Activated naive CD4-positive, alpha-beta T cell treated with anti-CD3 and anti-CD28 coated beads for 36 hours (primary cell): Measurements from ENCODE around the gene CYP4Z1. TPM values are rescaled to one million over a fixed set of nuclear protein-coding genes. Genes with fewer than 3 reads are reported as not detected.
"Not testable (repeated sequence)": the region's sequence is repeated elsewhere in the genome, so short reads cannot be mapped to it uniquely, and the experiment has no call there.

Source experiments
- CTCF ChIA-PET: fragments of 350-600 bp; sonication (Branson Sonifier 250); formaldehyde crosslinking; loops from one replicate; lab custom pipeline; 2021; ENCODE audit warnings: antibody characterized with exemption; lab: Charles Lee
- DNase-seq: peaks from one replicate; pipeline ENCODE4 v3.0.0-alpha.2; 2020
- H3K27ac Mint-ChIP-seq: one replicate; pipeline ENCODE4 v1.8.0; 2021; ENCODE audit warnings: mild to moderate bottlenecking, mixed read lengths
- H3K27me3 Mint-ChIP-seq: one replicate; pipeline ENCODE4 v1.8.0; 2021; ENCODE audit warnings: low read depth, mixed read lengths
- H3K36me3 Mint-ChIP-seq: one replicate; pipeline ENCODE4 v1.8.0; 2021; ENCODE audit warnings: low read depth, mixed read lengths
- H3K4me1 Mint-ChIP-seq: one replicate; pipeline ENCODE4 v1.8.0; 2021; ENCODE audit warnings: low read depth, mixed read lengths
- H3K4me3 Mint-ChIP-seq: one replicate; pipeline ENCODE4 v1.8.0; 2021; ENCODE audit warnings: mild to moderate bottlenecking, moderate library complexity, mixed read lengths
- H3K9me3 Mint-ChIP-seq: one replicate; pipeline ENCODE4 v1.8.0; 2021; ENCODE audit warnings: mixed read lengths
- intact Hi-C: fragments of 100-400 bp; cut with micrococcal nuclease; formaldehyde crosslinking; loops from one replicate; pipeline ENCODE4 v1.15.1; 2023
- total RNA-seq, 2 experiments: library from RNA; stranded (reverse); gene quantifications; one replicate each; pipeline ENCODE4 v1.2.3, GENCODE V29; 2021

CYP4Z1 gene, protein sequence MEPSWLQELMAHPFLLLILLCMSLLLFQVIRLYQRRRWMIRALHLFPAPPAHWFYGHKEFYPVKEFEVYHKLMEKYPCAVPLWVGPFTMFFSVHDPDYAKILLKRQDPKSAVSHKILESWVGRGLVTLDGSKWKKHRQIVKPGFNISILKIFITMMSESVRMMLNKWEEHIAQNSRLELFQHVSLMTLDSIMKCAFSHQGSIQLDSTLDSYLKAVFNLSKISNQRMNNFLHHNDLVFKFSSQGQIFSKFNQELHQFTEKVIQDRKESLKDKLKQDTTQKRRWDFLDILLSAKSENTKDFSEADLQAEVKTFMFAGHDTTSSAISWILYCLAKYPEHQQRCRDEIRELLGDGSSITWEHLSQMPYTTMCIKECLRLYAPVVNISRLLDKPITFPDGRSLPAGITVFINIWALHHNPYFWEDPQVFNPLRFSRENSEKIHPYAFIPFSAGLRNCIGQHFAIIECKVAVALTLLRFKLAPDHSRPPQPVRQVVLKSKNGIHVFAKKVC
- not detected for total RNA-seq

DNA sequence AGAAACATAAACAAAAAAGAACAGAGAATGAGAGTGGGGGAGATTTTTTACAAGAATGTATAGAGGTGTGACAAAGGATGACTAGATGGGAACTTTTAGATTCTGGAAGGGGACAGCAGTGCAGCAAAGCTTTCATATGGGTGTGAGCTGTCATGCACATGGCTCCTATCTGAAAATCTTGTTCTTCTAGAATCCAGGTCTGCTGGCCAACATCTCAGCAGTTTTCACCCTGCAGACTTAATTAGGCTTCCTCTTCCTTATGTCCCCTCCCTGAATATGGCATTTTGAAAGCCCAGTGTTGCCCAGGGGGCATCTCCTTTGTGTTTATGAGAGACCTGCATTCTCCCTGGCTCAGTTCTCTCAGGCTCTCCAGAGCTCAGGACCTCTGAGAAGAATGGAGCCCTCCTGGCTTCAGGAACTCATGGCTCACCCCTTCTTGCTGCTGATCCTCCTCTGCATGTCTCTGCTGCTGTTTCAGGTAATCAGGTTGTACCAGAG, at the start of gene CYP4Z1:
Gene CYP4Z1 (plus strand): TSS at position 135 of the 498 bp plus-strand sequence. CDS start 260 bp downstream, at position 395.
- H3K4me1 Mint-ChIP-seq = no peaks in the 10 kb centered on the region
- intact Hi-C loops = no loop called here
- DNase-seq = no peak
- peaks cover 25% of the 10 kb centered on the region for H3K27me3 Mint-ChIP-seq
- H3K4me3 Mint-ChIP-seq = no peak within 1 kb of the TSS
- no peaks in the 10 kb centered on the region for H3K9me3 Mint-ChIP-seq
- CTCF ChIA-PET = interaction anchor here (0.7 kb wide), 1 partner anchor 156 kb away, joined by 3 read pairs; no protein-coding TSS in a partner anchor
- no peaks in the 10 kb centered on the region for H3K36me3 Mint-ChIP-seq
- no peak within 1 kb of the TSS for H3K27ac Mint-ChIP-seq

DNA sequence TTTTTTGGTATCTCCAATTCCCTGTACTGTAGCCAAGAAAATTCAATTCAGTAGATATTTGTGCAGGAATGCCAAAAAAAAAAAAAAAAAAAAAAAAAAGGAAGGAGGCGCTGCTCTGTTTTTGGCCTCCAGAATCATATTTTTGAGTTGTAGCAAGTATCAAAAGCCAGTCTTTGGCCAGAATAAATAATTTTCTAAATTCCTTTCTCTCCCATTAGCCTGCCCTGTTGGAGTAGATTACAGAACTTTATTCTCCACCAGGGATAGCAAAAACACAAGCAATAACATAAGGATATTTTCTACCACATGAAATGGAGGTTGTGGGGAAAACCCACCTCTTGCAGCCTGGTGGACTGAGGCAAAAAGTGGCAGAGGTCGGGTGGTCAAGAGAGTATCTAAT, 46.0 kb upstream of the CYP4Z1 start:
- H3K4me1 Mint-ChIP-seq = no peaks in the 10 kb centered on the region
- H3K27ac Mint-ChIP-seq = no peak overlapping the region
- no peak overlapping the region for H3K4me3 Mint-ChIP-seq
- H3K9me3 Mint-ChIP-seq = no peaks in the 10 kb centered on the region
- no peak for DNase-seq
- intact Hi-C loops = no loop called here
- CTCF ChIA-PET = no interaction called here
- peaks cover 30% of the 10 kb centered on the region for H3K27me3 Mint-ChIP-seq
- H3K36me3 Mint-ChIP-seq = no peaks in the 10 kb centered on the region

DNA sequence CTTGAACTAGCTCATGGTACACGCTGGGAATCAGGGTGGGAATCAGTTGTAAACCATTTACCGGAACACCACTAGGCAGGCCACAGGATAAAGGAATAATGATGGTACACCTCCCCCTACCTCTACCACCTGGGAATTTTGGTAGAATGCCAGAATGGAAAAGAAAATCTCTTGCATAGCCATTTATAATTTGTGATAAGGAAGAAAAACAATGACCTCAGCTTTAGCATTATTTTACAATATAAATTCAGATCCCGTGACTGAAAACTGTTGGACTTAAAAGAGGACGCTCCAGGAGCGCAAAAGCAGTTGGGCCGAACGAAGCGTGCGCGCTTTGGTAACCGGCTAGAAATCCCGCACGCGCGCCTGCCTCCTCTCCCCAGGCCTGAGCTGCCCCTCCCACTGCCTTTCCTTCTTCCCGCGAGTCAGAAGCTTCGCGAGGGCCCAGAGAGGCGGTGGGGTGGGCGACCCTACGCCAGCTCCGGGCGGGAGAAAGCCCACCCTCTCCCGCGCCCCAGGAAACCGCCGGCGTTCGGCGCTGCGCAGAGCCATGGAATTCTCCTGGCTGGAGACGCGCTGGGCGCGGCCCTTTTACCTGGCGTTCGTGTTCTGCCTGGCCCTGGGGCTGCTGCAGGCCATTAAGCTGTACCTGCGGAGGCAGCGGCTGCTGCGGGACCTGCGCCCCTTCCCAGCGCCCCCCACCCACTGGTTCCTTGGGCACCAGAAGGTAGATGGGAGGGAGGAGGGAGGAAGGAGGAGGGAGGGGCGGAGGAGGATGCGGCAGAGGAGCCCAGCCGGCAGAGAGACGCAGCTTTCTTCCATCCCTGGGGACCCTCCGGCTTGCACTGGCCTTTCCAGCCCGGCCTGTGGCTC, 43.5 kb upstream of the CYP4Z1 start, which contains the start of gene CYP4X1:
Gene CYP4X1 (plus strand): TSS at position 402 of the 873 bp plus-strand sequence. CDS start 149 bp downstream, at position 551.
- Mint-ChIP-seq H3K4me1 (no peaks in the 10 kb centered on the region), H3K4me3 (no peak within 1 kb of the TSS), H3K9me3 (no peaks in the 10 kb centered on the region), H3K36me3 (no peaks in the 10 kb centered on the region), H3K27me3 (peaks cover 27% of the 10 kb centered on the region), H3K27ac (no peak within 1 kb of the TSS)
- CTCF ChIA-PET = no interaction called here
- intact Hi-C loops = no loop called here
- DNase-seq = no peak

DNA sequence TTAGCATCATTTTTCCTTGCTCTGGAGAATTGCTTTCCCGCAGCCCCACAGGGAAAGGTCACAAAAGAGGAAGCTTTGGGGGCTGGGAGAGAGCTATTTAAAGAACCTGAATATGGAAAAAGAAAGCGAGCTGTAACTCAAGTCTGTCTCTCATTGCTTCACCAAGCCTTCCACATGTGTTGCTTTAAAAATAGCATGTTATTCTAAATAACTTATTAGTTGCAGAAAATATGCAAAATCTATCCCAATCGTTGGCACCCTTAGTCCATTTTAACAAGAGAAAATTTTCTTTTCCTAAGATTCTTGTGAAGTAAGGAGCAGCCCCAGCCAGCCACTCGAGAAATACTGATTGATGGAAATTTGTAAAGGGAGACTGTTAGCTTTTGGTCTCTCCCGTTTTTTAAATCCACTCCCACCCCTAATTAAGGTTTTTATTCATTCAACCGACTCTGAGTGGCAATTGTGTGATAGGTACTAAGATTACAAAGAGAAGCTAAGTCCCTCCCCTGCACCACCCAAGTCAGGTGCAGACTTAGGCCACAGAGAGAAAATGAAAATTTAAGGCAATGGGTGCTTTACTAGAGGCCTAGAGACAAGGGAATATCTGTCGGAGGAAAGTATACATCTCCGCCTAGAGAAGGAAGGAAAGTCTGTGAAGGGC, 42.8 kb upstream of the CYP4Z1 start:
- intact Hi-C loops = no loop called here
- H3K36me3 Mint-ChIP-seq = no peaks in the 10 kb centered on the region
- no peak overlapping the region for H3K27ac Mint-ChIP-seq

DNA sequence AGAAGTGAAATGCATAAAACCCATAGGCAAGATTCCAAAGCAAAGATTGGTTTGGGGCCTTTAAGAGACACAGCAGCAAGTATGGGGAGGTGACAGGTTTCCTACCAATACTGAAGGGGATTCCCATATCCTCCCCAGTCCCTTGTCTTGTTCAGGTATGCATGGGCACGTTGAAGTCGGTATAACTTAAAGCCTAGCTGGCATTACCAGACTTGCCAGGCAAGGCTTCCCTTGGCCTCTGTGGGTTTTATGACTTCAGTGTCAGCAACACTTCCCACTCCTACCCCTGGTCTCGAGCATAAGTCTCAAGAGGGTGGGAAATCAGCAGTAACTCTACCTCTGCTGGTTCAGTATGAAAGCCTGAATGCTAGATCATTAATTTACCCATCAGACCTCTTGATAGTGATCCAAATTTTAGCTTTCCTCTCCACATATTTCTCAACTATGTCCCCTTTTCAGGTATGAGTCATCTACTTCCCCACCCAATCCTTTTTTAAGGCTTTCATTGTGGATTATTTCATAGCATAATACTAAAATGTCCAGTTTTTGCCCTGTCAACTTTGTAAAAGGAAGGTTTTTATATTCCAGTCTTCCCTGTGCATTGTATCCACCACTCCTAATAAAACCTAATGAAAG, 36.7 kb upstream of the CYP4Z1 start:
- H3K9me3 Mint-ChIP-seq = no peaks in the 10 kb centered on the region
- H3K27me3 Mint-ChIP-seq = peaks cover 22% of the 10 kb centered on the region
- CTCF ChIA-PET = interaction anchor here (0.7 kb wide), 1 partner anchor 74 kb away, joined by 3 read pairs; no protein-coding TSS in a partner anchor
- intact Hi-C loops = no loop called here
- H3K27ac Mint-ChIP-seq = no peak overlapping the region
- DNase-seq = no peak
- H3K36me3 Mint-ChIP-seq = no peaks in the 10 kb centered on the region
- H3K4me1 Mint-ChIP-seq = no peaks in the 10 kb centered on the region
- H3K4me3 Mint-ChIP-seq = no peak overlapping the region

More for the DNA sequence above, 42.8 kb upstream of the CYP4Z1 start:
- H3K9me3 Mint-ChIP-seq = no peaks in the 10 kb centered on the region
- H3K4me1 Mint-ChIP-seq = no peaks in the 10 kb centered on the region
- CTCF ChIA-PET = no interaction called here
- no peak overlapping the region for H3K4me3 Mint-ChIP-seq
- no peak for DNase-seq
- peaks cover 28% of the 10 kb centered on the region for H3K27me3 Mint-ChIP-seq

DNA sequence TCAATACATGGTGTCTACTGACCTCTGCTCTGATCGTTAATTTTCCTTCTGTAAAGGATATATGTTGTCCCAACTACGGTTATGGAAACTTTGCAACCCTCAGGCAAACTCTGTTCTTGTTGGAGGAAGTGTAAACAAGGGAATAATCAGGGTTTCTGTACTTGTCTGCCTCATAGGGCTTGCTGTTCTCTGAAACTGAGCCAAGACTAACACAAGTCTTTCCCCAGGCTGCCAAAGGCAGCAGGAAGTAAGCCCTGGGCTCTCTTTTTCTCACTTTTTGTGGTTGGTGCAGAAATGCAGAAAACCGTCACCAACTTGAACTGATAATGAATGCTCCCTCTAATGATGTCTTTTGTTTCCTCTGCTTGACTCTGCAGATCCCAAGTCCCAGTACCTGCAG, 36.0 kb upstream of the CYP4Z1 start:
- intact Hi-C loops = no loop called here
- peaks cover 21% of the 10 kb centered on the region for H3K27me3 Mint-ChIP-seq
- H3K36me3 Mint-ChIP-seq = no peaks in the 10 kb centered on the region
- H3K4me3 Mint-ChIP-seq = no peak overlapping the region
- H3K9me3 Mint-ChIP-seq = no peaks in the 10 kb centered on the region
- CTCF ChIA-PET = no interaction called here
- no peaks in the 10 kb centered on the region for H3K4me1 Mint-ChIP-seq
- no peak overlapping the region for H3K27ac Mint-ChIP-seq
- DNase-seq = no peak

DNA sequence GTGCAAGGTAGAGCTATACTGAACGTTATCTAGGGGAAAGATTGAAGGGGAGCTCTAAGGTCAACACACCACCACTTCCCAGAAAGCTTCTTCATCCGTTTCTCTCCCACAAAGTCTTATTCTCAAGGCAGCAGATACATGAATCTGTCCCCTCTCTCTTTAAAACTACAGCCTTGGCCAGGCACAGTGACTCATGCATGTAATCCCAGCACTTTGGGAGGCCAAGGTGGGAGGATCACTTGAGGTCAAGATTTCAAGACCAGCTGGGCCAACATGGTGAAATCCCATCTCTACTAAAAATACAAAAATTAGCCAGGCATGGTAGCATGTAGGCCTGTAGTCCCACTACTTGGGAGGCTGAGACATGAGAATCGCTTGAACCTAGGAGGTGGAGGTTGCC, 35.4 kb upstream of the CYP4Z1 start:
- Mint-ChIP-seq H3K9me3 (no peaks in the 10 kb centered on the region), H3K27me3 (peaks cover 21% of the 10 kb centered on the region), H3K4me1 (no peaks in the 10 kb centered on the region), H3K27ac (no peak overlapping the region), H3K36me3 (no peaks in the 10 kb centered on the region), H3K4me3 (no peak overlapping the region)
- intact Hi-C loops = no loop called here
- CTCF ChIA-PET = no interaction called here
- DNase-seq = no peak

DNA sequence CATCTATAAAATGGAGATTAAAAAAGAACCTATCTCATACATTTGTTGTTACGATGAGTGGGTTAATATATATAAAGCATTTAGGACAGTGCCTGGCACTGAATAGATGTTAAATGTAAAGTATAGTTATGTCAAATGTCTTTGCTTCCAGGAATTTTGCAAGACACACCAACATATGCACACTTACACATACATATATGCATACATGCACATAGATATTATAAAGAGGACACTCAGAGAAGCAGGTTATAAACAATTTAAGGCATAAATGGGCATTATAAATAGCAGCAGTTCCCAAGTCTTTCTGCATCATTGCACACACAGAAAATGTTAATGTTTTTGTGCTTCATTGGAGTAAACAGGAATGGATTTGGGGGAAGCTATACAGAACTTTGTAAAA, 30.3 kb upstream of the CYP4Z1 start:
- intact Hi-C loops = no loop called here
- Mint-ChIP-seq H3K4me3 (no peak overlapping the region), H3K27ac (no peak overlapping the region), H3K9me3 (no peaks in the 10 kb centered on the region), H3K36me3 (no peaks in the 10 kb centered on the region), H3K4me1 (no peaks in the 10 kb centered on the region), H3K27me3 (peaks cover 13% of the 10 kb centered on the region)
- DNase-seq = no peak
- CTCF ChIA-PET = interaction anchor here (1.1 kb wide), 1 partner anchor 17 kb away, joined by 3 read pairs; no protein-coding TSS in a partner anchor

DNA sequence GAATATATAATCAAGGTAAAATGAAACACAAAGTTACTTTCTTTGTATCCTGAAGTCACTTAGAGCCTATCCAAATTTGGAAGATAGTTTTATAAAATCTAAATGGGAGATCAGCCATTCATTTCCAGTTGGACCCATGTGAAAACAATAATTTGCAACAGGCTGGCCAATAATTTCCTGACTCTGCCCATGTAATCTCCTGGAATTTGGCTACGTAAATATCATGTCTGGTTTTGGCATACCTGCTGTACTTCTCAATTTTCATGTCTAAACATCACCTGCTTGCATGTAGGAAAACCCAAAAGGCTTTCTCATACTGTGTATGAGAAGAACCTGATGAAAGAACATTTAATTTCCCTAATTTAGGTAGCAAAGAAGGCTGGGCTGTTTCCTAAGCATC, 7.7 kb upstream of the CYP4Z1 start:
- peaks cover 46% of the 10 kb centered on the region for H3K27me3 Mint-ChIP-seq
- CTCF ChIA-PET = no interaction called here
- H3K27ac Mint-ChIP-seq = no peak overlapping the region
- H3K9me3 Mint-ChIP-seq = peaks cover 2% of the 10 kb centered on the region
- no peak for DNase-seq
- no peak overlapping the region for H3K4me3 Mint-ChIP-seq
- intact Hi-C loops = no loop called here
- H3K36me3 Mint-ChIP-seq = no peaks in the 10 kb centered on the region
- H3K4me1 Mint-ChIP-seq = no peaks in the 10 kb centered on the region

DNA sequence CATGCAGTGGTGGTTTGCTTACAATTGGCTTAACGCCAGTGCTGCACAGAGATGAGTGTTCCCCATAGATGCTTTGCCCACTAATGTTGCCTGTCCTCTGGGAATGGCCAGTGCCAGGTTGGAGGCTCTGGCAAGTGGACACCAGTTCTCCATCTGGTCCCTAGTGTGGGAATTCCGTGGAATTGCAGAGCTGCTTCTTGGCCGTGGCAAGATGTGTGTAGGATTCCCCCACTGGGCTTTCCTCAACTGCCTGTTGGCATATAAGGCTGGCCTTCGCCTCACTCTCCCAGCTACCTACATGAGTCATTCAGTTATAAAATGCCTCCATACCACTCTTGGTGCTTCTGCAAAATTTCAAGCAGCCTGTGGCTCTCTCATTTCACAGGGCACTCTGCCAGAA, 2.0 kb downstream of the CYP4Z1 start:
- H3K9me3 Mint-ChIP-seq, H3K36me3 Mint-ChIP-seq, H3K27ac Mint-ChIP-seq, H3K4me1 Mint-ChIP-seq, H3K4me3 Mint-ChIP-seq, CTCF ChIA-PET, intact Hi-C loops, DNase-seq: not testable (repeated sequence)
- peaks cover 13% of the 10 kb centered on the region for H3K27me3 Mint-ChIP-seq

DNA sequence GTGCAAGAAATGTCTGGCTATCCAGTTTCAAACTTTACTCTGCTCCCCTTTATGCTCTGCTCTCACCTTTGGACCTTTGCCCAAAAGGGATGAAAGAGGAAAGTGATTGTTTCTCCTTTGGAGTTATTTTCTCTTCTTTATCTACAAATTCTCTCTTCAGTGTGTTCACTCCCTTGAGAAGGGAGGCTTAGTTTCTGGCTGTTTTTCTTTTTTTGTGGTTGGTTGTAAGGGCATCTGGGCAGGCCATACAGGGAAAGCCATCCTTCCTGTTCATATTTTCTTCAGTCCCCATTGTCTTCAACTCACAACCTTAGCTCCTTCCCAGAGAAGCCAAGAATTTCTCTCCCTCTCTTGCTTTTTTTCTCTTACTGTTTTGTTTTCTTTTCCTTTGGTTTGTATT, 2.5 kb downstream of the CYP4Z1 start:
- H3K4me3 Mint-ChIP-seq, DNase-seq, H3K9me3 Mint-ChIP-seq, CTCF ChIA-PET, H3K4me1 Mint-ChIP-seq, H3K36me3 Mint-ChIP-seq, intact Hi-C loops, H3K27ac Mint-ChIP-seq: not testable (repeated sequence)
- H3K27me3 Mint-ChIP-seq = peaks cover 11% of the 10 kb centered on the region
